ENCODE data around the gene FAM25G. TPM values are rescaled to one million over a fixed set of nuclear protein-coding genes. Genes with fewer than 3 reads are reported as not detected.

FAM25G gene
- total RNA-seq, 1 donor from 2014 or later = not detected

DNA sequence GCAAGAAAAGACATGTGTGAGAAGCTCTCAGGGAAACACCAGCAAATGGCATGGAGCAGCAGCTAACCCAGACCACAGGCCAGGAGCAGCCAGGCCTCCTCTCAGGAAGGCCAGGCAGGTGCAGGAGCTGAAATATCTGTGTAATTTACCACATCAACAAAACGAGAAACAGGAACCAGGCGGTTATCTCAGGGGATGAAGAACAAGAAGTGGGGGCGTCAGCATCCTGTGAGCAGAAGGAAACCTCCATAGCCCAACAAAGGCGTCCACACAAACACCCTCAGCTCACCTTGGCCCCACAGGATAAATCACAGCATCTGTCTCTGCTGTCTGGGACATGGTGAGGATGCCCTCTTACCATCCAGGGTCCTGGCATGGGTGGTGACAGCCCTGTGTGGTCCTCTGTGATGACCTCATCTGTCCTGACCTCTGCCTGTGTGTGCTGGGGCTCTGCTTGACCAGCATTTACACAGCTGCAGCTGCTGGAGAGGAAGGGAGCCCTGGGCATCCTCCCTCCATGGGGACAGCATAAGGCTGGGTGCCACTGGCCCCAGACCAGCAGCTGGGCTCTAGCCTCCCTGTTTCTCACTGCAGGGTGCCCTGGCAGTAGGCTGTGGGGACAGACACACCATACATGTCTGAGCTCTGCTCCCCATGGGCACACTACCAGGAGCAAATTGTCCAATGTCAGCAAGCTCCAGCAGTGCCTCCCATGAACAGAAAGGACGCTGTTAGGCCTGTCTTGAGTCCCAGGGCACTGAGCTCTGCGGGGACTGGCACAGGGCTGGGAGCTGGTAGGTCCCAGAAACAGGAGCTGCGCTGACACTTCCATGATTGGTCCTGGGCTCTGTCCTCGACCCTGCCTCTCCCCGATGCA is 42.2 kb downstream of the FAM25G start:
- TF ChIP-seq, protein P1, sequence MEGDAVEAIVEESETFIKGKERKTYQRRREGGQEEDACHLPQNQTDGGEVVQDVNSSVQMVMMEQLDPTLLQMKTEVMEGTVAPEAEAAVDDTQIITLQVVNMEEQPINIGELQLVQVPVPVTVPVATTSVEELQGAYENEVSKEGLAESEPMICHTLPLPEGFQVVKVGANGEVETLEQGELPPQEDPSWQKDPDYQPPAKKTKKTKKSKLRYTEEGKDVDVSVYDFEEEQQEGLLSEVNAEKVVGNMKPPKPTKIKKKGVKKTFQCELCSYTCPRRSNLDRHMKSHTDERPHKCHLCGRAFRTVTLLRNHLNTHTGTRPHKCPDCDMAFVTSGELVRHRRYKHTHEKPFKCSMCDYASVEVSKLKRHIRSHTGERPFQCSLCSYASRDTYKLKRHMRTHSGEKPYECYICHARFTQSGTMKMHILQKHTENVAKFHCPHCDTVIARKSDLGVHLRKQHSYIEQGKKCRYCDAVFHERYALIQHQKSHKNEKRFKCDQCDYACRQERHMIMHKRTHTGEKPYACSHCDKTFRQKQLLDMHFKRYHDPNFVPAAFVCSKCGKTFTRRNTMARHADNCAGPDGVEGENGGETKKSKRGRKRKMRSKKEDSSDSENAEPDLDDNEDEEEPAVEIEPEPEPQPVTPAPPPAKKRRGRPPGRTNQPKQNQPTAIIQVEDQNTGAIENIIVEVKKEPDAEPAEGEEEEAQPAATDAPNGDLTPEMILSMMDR (IDR thresholded peaks at IDR 0.05; ENCODE audit: partially characterized antibody, unreplicated experiment) = no peak
- Mint-ChIP-seq H3K27me3 (ENCODE audit: unreplicated experiment) (peaks cover 13% of the 10 kb centered on the region), H3K4me1 (ENCODE audit: low read depth, unreplicated experiment) (peaks cover 11% of the 10 kb centered on the region), H3K27ac (ENCODE audit: unreplicated experiment) (no peak overlapping the region), H3K4me3 (ENCODE audit: unreplicated experiment) (no peak overlapping the region), H3K9me3 (ENCODE audit: unreplicated experiment) (peaks cover 13% of the 10 kb centered on the region), H3K36me3 (ENCODE audit: unreplicated experiment) (peaks cover 12% of the 10 kb centered on the region)
- DNase-seq = no peak

DNA sequence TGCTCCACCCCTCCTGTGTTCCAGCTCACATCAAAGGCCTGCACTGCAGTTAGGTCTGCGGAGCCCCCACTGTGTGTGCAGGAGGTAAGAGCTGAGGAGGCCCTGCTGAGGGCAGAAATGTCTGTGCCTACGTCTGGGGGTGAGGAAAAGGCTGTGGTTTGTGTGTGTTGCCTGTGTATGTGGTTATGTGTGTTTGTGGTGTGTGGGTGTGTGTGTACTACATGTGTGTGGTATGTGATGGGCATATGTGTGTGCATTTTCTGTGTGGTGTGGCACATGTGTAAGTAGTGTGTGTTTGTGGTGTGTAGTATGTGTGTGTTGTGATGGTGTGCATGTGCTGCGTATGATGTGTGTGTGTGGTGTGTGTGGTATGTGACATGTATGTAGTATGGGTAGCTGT is 43.8 kb downstream of the FAM25G start:
- DNase-seq = no peak
- H3K9me3 Mint-ChIP-seq (ENCODE audit: unreplicated experiment) = peaks cover 11% of the 10 kb centered on the region
- H3K36me3 Mint-ChIP-seq (ENCODE audit: unreplicated experiment) = peaks cover 12% of the 10 kb centered on the region
- peaks cover 7% of the 10 kb centered on the region for H3K27me3 Mint-ChIP-seq (ENCODE audit: unreplicated experiment)
- H3K4me3 Mint-ChIP-seq (ENCODE audit: unreplicated experiment) = no peak overlapping the region
- H3K4me1 Mint-ChIP-seq (ENCODE audit: low read depth, unreplicated experiment) = peaks cover 4% of the 10 kb centered on the region
- no peak overlapping the region for H3K27ac Mint-ChIP-seq (ENCODE audit: unreplicated experiment)
- TF ChIP-seq, protein P1 (IDR thresholded peaks at IDR 0.05; ENCODE audit: partially characterized antibody, unreplicated experiment) = no peak

DNA sequence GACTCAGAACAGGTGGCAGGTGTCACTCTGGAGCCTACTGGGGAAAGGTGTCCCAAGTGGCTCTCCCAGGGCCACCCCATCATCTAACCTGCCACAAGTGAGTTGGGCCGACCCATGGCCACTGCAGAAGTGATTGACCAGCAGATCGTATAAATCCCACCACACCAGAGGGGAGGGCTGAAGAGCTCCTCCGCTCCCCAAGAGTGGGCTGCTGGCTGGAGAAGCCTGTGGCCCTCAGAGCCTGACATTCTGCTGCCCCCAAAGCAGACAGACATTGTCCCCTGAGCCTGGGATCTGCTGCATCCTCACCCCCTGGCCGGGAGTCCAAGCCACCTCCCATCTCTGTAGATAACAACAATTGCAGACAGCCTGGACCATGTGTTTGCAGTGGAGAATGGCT is 44.3 kb downstream of the FAM25G start:
- H3K36me3 Mint-ChIP-seq (ENCODE audit: unreplicated experiment) = peaks cover 14% of the 10 kb centered on the region
- H3K9me3 Mint-ChIP-seq (ENCODE audit: unreplicated experiment) = peaks cover 11% of the 10 kb centered on the region
- H3K27ac Mint-ChIP-seq (ENCODE audit: unreplicated experiment) = no peak overlapping the region
- no peak overlapping the region for H3K4me3 Mint-ChIP-seq (ENCODE audit: unreplicated experiment)
- no peak for DNase-seq
- TF ChIP-seq, protein P1 (IDR thresholded peaks at IDR 0.05; ENCODE audit: partially characterized antibody, unreplicated experiment) = no peak
- no peaks in the 10 kb centered on the region for H3K4me1 Mint-ChIP-seq (ENCODE audit: low read depth, unreplicated experiment)
- H3K27me3 Mint-ChIP-seq (ENCODE audit: unreplicated experiment) = peaks cover 7% of the 10 kb centered on the region

DNA sequence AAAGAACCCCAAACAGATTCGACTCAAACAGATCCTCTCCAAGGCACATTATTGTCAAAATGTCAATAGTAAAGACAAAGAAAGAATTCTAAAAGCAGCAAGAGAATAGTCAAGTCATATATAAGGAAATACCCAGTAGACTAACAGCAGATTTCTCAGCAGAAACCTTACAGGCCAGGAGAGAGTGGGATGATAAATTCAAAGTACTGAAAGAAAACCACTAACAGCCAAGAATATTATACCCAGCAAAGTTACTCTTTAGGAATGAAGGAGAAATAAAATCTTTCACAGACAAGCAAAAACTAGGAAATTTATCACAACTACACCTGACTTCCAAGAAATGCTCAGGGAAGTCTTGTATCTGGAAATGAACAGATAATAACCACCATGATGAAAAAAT is 45.8 kb downstream of the FAM25G start:
- DNase-seq = no peak
- H3K4me1 Mint-ChIP-seq (ENCODE audit: low read depth, unreplicated experiment) = no peaks in the 10 kb centered on the region
- H3K27me3 Mint-ChIP-seq (ENCODE audit: unreplicated experiment) = peaks cover 9% of the 10 kb centered on the region
- peaks cover 11% of the 10 kb centered on the region for H3K9me3 Mint-ChIP-seq (ENCODE audit: unreplicated experiment)
- H3K36me3 Mint-ChIP-seq (ENCODE audit: unreplicated experiment) = peaks cover 16% of the 10 kb centered on the region
- H3K27ac Mint-ChIP-seq (ENCODE audit: unreplicated experiment) = no peak overlapping the region
- no peak overlapping the region for H3K4me3 Mint-ChIP-seq (ENCODE audit: unreplicated experiment)
- TF ChIP-seq, protein P1 (IDR thresholded peaks at IDR 0.05; ENCODE audit: partially characterized antibody, unreplicated experiment) = no peak

DNA sequence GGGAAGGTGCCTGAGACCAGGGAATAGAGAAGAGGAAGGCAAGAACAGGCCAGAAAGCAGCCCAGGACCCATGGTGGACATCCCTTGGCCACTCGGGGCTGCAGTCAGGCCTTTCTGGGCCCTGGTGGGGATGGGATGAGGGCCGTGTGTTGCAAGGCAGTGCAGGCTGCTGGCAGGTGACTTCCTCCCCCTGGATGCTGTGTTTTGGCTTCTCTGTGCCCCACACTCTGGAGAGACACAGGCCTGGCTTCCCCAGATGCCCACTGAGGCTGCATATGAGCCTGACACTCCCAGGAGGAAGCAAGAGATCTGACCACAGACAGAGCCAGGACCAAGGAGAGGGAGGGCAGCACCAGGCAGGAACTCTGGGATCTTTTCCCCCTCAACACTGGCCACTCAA is 47.5 kb downstream of the FAM25G start:
- H3K27me3 Mint-ChIP-seq (ENCODE audit: unreplicated experiment) = peaks cover 9% of the 10 kb centered on the region
- no peak overlapping the region for H3K27ac Mint-ChIP-seq (ENCODE audit: unreplicated experiment)
- H3K4me1 Mint-ChIP-seq (ENCODE audit: low read depth, unreplicated experiment) = no peaks in the 10 kb centered on the region
- TF ChIP-seq, protein P1 (IDR thresholded peaks at IDR 0.05; ENCODE audit: partially characterized antibody, unreplicated experiment) = no peak
- peaks cover 16% of the 10 kb centered on the region for H3K36me3 Mint-ChIP-seq (ENCODE audit: unreplicated experiment)
- H3K9me3 Mint-ChIP-seq (ENCODE audit: unreplicated experiment) = peaks cover 11% of the 10 kb centered on the region
- no peak overlapping the region for H3K4me3 Mint-ChIP-seq (ENCODE audit: unreplicated experiment)
- DNase-seq = no peak

Measured in glutamatergic neuron (in vitro differentiated cells).